K562 (cell line): Measurements from ENCODE around the gene DPM2. TPM values are rescaled to one million over a fixed set of nuclear protein-coding genes. Genes with fewer than 3 reads are reported as not detected.
A peak's percentile ranks its signal among the peaks of the same experiment; 100 is the strongest.

Experiments
- BCOR ChIP-seq: fragments of 450-650 bp; IDR thresholded peaks from 2 replicates; pipeline ENCODE4 v1.6.1; 2016
- CBFB ChIP-seq: sonication (generic); formaldehyde crosslinking; IDR thresholded peaks from 2 replicates; pipeline ENCODE4 v1.4.0; 2020; ENCODE audit warnings: mild to moderate bottlenecking, missing genetic modification reagents
- FOXA3 ChIP-seq, 2 experiments: fragments of 450-650 bp in 1 of 2; sonication (generic) in 1 of 2; formaldehyde crosslinking; IDR thresholded peaks in 1 of 2; conservative IDR thresholded peaks in 1 of 2; 2 replicates each; pipeline versions ENCODE4 v1.4.0 to v1.8.0; 2020 to 2022; ENCODE audit warnings: mild to moderate bottlenecking in 2 of 2, missing genetic modification reagents in 1 of 2
- GTF2E2 ChIP-seq: fragments of 200-800 bp; sonication (Bioruptor generic); IDR thresholded peaks from 2 replicates; pipeline ENCODE4 v1.6.1; 2016; ENCODE audit warnings: missing genetic modification characterization, missing compliant biosample characterization
- HNRNPK ChIP-seq: fragments of 200-400 bp; formaldehyde crosslinking; IDR thresholded peaks from one replicate; pipeline ENCODE4 v1.6.1; 2018; ENCODE audit warnings: mild to moderate bottlenecking, low read depth, low read length; ENCODE audit not compliant: poor library complexity, severe bottlenecking
- HNRNPL ChIP-seq: fragments of 200-400 bp; formaldehyde crosslinking; IDR thresholded peaks from 2 replicates; pipeline ENCODE4 v1.6.1; 2017; ENCODE audit warnings: low read depth, mild to moderate bottlenecking, low read length
- KAT8 ChIP-seq: fragments of 450-650 bp; IDR thresholded peaks from 2 replicates; pipeline ENCODE4 v1.6.1; 2016; ENCODE audit warnings: low read depth, mild to moderate bottlenecking
- KDM1A ChIP-seq, 2 experiments: fragments of 450-650 bp; IDR thresholded peaks; 2 replicates each; pipeline ENCODE4 v1.6.1; 2016; ENCODE audit warnings: mild to moderate bottlenecking in 2 of 2
- POLR3A ChIP-seq: IDR thresholded peaks from 2 replicates; pipeline ENCODE4 v1.6.1; 2011; ENCODE audit warnings: borderline replicate concordance, mild to moderate bottlenecking, moderate library complexity; ENCODE audit not compliant: insufficient read length, insufficient read depth; ENCODE audit errors: extremely low read depth
- SMARCE1 ChIP-seq: fragments of 450-650 bp; IDR thresholded peaks from 2 replicates; pipeline ENCODE4 v1.7.1; 2016; ENCODE audit warnings: mild to moderate bottlenecking
- SRF ChIP-seq, 2 experiments: fragments of 250-450, 450-650 bp in 1 of 2; sonication (Bioruptor Pico) in 1 of 2; sonication (generic) in 1 of 2; formaldehyde crosslinking; IDR thresholded peaks; 2 replicates each; pipeline versions ENCODE4 v1.5.0 to v1.5.1; 2020 to 2022; ENCODE audit warnings: mild to moderate bottlenecking in 1 of 2, missing genetic modification reagents in 1 of 2
- TBP ChIP-seq: optimal IDR thresholded peaks from 2 replicates; pipeline ENCODE3; 2011; ENCODE audit warnings: low read depth, low read length, improper control_type of control experiment
- U2AF1 ChIP-seq: fragments of 200-400 bp; formaldehyde crosslinking; optimal IDR thresholded peaks from 2 replicates; pipeline ENCODE3; 2017; ENCODE audit warnings: mild to moderate bottlenecking, low read depth, low read length, moderate library complexity
- YY1 ChIP-seq, 3 experiments: IDR thresholded peaks; 2 replicates each; pipeline ENCODE4 v1.6.1; 2011; ENCODE audit warnings: low read length in 2 of 3, mild to moderate bottlenecking in 2 of 3, moderate library complexity in 2 of 3, borderline replicate concordance in 1 of 3, control low read depth in 1 of 3, low read depth in 1 of 3; ENCODE audit not compliant: insufficient read depth in 3 of 3, insufficient replicate concordance in 2 of 3, control insufficient read depth in 1 of 3, insufficient read length in 1 of 3; ENCODE audit errors: extremely low read depth in 1 of 3
- ZBTB34 ChIP-seq: fragments of 250-450 bp; sonication (Bioruptor Pico); IDR thresholded peaks from 2 replicates; pipeline ENCODE4 v1.8.0; 2021; ENCODE audit warnings: mild to moderate bottlenecking, moderate library complexity
- ZNF140 ChIP-seq: fragments of 250-450 bp; sonication (Bioruptor Pico); IDR thresholded peaks from 2 replicates; pipeline ENCODE4 v1.8.0; 2021; ENCODE audit warnings: moderate library complexity, mild to moderate bottlenecking, inconsistent platforms
- ZNF253 ChIP-seq: fragments of 250-450 bp; sonication (Bioruptor Pico); conservative IDR thresholded peaks from 2 replicates; pipeline ENCODE4 v1.6.1; 2021; ENCODE audit warnings: mild to moderate bottlenecking
- ZNF3 ChIP-seq: fragments of 250-450 bp; sonication (Bioruptor Pico); IDR thresholded peaks from 2 replicates; pipeline ENCODE4 v1.5.0; 2021; ENCODE audit warnings: mild to moderate bottlenecking, moderate library complexity
- ZNF324 ChIP-seq: fragments of 250-450 bp; sonication (Bioruptor Pico); IDR thresholded peaks from 2 replicates; pipeline ENCODE4 v1.4.0; 2020; ENCODE audit warnings: mild to moderate bottlenecking
- ZNF586 ChIP-seq: fragments of 450-650 bp; formaldehyde crosslinking; conservative IDR thresholded peaks from 2 replicates; pipeline ENCODE4 v1.4.0; 2020; ENCODE audit warnings: mild to moderate bottlenecking, moderate library complexity
- ZNF696 ChIP-seq: fragments of 250-450 bp; sonication (Bioruptor Pico); conservative IDR thresholded peaks from 2 replicates; pipeline ENCODE4 v1.4.0; 2020; ENCODE audit warnings: mild to moderate bottlenecking, moderate library complexity
- ZNF717 ChIP-seq: fragments of 250-450 bp; sonication (Bioruptor Pico); IDR thresholded peaks from 2 replicates; pipeline ENCODE4 v1.5.0; 2021
- ZNF75A ChIP-seq: fragments of 450-650 bp; formaldehyde crosslinking; IDR thresholded peaks from 2 replicates; pipeline ENCODE4 v1.4.0; 2020; ENCODE audit warnings: mild to moderate bottlenecking
- polyA plus RNA-seq, 8 experiments: library from polyadenylated mRNA; depleted of rRNA in 4 of 8; stranded (reverse) in 5 of 8; unstranded in 3 of 8; fragments of >200 nt; fragmentation: Nextera tagmentation in 2 of 8; fragmentation: Illumina TruSeq in 1 of 8; extraction: Ambion mirVana in 2 of 8; extraction: Trizol in 1 of 8; gene quantifications; 2 replicates each; pipeline versions ENCODE4 v1.2.1 to v1.2.3, GENCODE V29; 2011 to 2014; ENCODE audit warnings: inconsistent platforms in 1 of 8, missing spikeins in 1 of 8
- total RNA-seq, 7 experiments: library from RNA; depleted of rRNA in 6 of 7; stranded (reverse); fragments of >200 nt in 6 of 7; fragmentation: Illumina TruSeq in 2 of 7; extraction: Trizol in 2 of 7; gene quantifications; 2 replicates each; pipeline versions ENCODE4 v1.2.1 to v1.2.3, GENCODE V29; 2011 to 2021; ENCODE audit warnings: low replicate concordance in 1 of 7
- TF ChIP-seq, protein P1 (sequence below): sonication (generic); formaldehyde crosslinking; IDR thresholded peaks from 2 replicates; pipeline ENCODE4 v1.8.0; 2022; ENCODE audit warnings: missing genetic modification reagents, mild to moderate bottlenecking, moderate library complexity, borderline replicate concordance
- TF ChIP-seq, protein P2 (sequence below): fragments of 250-450 bp; sonication (Bioruptor Pico); IDR thresholded peaks from 2 replicates; pipeline ENCODE4 v1.5.0; 2021

Gene DPM2
- total and polyA plus RNA-seq, 9 of the 15 experiments (the other 6 are each of a cell fraction or from before 2014, with no cell fraction given) = 43.5 to 126 (median 71.1) TPM

DNA sequence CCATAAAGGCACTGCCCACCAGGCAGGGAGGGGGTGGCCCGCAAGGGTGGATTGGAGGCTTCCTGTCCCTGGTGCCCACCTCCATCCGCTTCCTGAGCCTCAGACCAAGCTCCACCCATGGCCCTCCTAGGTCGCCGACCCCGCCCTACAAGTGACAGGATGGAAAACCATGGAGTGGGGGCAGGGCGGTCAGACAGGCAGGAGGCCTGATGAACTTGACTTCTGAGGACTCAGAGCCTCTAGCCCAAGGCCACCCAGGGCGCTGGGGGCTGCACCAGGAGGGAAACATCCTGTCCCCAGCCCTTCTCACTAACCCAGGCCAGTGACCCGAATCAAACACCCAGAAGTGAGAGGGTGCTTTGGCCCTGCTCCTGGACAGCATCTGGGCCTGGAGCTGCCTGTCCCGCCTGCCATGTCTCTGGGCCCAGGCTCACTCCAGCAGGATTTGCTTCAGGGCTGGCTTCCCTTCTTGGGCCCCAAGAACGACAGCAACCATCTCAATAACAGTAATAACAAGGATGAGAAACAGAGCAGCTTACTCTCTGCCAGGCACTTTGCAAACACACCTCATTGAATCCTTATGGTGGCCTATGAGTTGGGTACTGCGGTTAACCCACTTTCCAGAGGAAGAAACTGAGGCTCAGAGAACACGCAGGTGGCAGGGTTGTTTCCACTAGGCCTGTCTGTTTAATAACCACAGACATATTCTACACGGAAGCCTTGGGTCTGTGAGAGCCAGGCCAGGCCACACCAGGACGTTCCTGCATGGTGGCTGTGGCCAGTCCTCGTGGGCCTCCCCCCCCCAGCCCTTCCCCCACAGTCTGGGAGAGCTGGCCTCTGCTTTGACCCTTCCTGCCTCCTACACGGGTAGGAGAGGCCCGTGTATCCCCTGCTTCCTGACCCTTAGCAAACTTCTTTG lies 33.8 kb downstream of the DPM2 start (continued):
- peak in 1 of 2 experiments; percentile 60; a peak in 1 of 4 replicates for TF ChIP-seq SRF (CRISPR knock-in tag; IDR thresholded peaks at IDR 0.05)
- TF ChIP-seq YY1 (IDR thresholded peaks at IDR 0.05; ENCODE audit: borderline replicate concordance in 1 of 3, control insufficient read depth in 1 of 3, extremely low read depth in 1 of 3, insufficient read depth in 3 of 3, insufficient read length in 1 of 3, insufficient replicate concordance in 2 of 3, low read depth in 1 of 3, low read length in 2 of 3) = peak in 1 of 3 experiments; percentile 62
- TF ChIP-seq TBP = peak; percentile 49
- TF ChIP-seq GTF2E2 (tag) = no peak
- TF ChIP-seq SMARCE1 = no peak
- no peak for TF ChIP-seq POLR3A
- peak in 1 of 2 experiments; percentile 41; a peak in 1 of 4 replicates for TF ChIP-seq KDM1A (IDR thresholded peaks at IDR 0.05)
- no peak for TF ChIP-seq ZBTB34 (CRISPR knock-in tag)
- no peak for TF ChIP-seq HNRNPK
- no peak for TF ChIP-seq ZNF140 (CRISPR knock-in tag)
- TF ChIP-seq, protein P1, sequence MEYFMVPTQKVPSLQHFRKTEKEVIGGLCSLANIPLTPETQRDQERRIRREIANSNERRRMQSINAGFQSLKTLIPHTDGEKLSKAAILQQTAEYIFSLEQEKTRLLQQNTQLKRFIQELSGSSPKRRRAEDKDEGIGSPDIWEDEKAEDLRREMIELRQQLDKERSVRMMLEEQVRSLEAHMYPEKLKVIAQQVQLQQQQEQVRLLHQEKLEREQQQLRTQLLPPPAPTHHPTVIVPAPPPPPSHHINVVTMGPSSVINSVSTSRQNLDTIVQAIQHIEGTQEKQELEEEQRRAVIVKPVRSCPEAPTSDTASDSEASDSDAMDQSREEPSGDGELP = 0 out of 2 replicates have a peak, but pooled peaks have one; percentile 58
- TF ChIP-seq KAT8 = no peak
- TF ChIP-seq ZNF324 (CRISPR knock-in tag) = no peak
- TF ChIP-seq BCOR = 0 out of 2 replicates have a peak, but pooled peaks have one; percentile 31
- no peak for TF ChIP-seq CBFB
- TF ChIP-seq U2AF1 = no peak
- TF ChIP-seq ZNF75A = no peak
- TF ChIP-seq HNRNPL = no peak
- TF ChIP-seq ZNF586 (CRISPR knock-in tag) = no peak
- no peak for TF ChIP-seq ZNF3 (CRISPR knock-in tag)
- TF ChIP-seq, protein P2, sequence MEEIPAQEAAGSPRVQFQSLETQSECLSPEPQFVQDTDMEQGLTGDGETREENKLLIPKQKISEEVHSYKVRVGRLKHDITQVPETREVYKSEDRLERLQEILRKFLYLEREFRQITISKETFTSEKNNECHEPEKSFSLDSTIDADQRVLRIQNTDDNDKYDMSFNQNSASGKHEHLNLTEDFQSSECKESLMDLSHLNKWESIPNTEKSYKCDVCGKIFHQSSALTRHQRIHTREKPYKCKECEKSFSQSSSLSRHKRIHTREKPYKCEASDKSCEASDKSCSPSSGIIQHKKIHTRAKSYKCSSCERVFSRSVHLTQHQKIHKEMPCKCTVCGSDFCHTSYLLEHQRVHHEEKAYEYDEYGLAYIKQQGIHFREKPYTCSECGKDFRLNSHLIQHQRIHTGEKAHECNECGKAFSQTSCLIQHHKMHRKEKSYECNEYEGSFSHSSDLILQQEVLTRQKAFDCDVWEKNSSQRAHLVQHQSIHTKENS (CRISPR knock-in tag) = no peak
- TF ChIP-seq FOXA3 (CRISPR knock-in tag; conservative IDR thresholded peaks at IDR 0.05 in 1 of 2, IDR thresholded peaks at IDR 0.05 in 1 of 2) = no peak; a peak in 1 of 4 replicates
- no peak for TF ChIP-seq ZNF696 (CRISPR knock-in tag)
- TF ChIP-seq ZNF717 (CRISPR knock-in tag) = no peak
- no peak for TF ChIP-seq ZNF253 (CRISPR knock-in tag)
